ENCODE data around the gene CDK11B.
A peak's percentile ranks its signal among the peaks of the same experiment; 100 is the strongest.

The CDK11B gene

DNA sequence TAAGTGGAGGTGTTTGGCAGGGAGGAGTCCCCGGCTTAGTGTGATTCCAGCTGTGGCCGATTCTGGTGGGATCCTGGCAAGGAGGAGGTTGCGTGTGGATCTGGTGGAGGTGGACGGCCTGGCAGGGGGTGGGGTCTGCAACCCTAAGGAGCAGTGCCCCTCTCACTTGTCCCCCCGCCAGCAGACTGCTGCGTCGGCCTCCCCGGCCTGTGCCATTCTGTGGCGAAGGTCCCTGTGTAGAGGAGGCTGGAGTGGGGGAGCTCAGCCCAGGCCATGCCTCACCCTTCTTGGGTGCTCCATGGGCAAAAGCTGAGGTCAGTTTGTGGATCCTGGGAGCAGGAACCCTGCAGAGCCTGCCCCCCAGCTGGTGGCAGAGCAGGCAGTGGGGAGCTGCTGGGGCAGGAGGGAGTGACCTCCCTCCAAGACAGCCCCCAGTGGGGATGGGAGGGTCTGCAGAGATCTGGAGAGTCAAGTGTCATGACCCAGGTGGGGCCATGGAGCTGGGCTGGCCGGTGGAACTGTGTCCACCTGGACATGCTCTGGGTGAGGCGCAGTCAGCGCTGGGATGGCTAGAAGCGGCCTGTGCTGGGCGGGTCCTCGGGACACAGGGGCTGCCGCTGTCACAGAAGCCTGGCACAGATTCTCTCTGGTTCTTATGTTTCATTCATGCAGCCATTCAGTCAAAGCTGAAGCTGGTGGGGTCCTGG lies 38.2 kb downstream of the CDK11B start:
- no peak overlapping the region for H3K4me3 ChIP-seq (ENCODE audit: low read depth, low read length)

DNA sequence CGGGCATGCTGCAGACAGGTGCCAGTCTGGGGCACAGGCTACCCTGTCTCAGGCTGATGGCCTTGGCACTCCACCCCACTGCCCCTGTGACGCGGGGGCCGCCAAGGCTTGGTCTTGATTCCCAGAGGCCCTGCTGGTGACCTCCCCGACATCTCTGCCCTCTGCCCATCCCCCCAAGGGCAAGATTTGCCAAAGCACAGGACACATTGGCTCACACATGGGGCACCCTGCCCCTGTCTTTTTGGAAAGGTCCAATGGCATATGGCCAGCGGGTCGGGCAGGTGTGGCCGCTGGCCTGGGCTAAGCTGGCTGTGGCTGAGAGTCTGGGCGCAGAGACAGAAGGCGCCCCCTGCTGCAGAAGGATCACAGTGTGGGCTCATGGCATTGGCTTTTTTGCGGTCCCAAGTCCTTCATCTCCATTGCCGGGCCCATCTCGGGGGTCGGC lies 38.9 kb downstream of the CDK11B start:
- no peak for DNase-seq (ENCODE audit: low read depth)

More for the DNA sequence above, 38.2 kb downstream of the CDK11B start:
- DNase-seq (ENCODE audit: low read depth): no peak

DNA sequence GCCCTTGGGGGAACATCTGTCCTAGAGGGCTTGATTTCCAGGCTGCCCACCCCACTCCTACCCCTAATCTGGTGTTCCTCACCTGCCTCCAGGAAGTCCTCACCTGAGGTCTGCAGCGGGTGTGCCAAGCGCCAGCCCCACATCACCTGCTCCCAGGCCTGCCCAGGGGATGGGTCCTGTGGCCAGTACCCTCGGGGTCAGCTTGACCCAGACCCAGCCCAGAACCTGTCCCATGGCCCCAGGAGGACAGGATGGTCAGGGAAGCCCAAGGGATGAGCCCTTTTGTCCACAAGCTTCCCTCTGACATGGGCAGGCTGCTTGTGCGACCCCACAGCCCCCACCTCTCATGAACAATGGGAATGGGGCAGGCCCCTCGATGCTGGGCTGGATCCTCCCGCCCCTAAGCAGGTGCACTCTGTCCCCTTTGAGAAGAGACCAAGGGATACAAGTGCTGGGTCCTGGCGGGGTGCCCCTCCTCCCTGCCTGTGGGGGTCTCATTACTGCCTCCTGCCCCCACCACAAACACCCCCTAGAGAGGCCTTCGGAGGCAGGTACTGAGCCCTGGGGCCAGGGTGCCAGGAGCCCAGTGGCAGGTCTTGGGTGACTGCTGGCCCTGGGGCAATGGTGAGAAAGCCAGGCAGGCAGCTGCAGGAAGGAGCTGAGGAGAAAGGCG lies 40.3 kb downstream of the CDK11B start:
- no peak overlapping the region for H3K4me3 ChIP-seq (ENCODE audit: low read depth, low read length)

More for the DNA sequence above, 38.9 kb downstream of the CDK11B start:
- H3K4me3 ChIP-seq (ENCODE audit: low read depth, low read length): no peak overlapping the region

DNA sequence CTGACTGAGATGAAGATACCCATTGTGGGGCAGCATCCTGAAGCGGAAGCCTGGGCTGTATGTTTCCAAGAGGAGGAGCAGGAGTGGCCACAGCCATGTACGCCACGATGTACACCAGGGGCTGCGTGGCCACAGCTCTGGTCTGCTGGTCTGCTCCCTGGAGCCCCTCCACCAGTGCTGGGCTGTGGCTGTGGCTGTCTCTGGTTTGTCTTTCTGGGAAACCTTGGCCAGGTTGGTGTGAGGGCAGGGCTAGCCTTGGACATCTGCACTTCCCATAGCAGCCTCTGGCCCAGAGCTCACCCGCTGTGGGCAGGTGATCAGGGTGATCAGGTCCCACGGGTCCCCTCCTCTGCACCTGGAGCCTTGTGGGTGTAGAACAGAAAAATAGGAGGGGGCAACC lies 40.9 kb downstream of the CDK11B start:
- DNase-seq (ENCODE audit: low read depth): no peak
- no peak overlapping the region for H3K4me3 ChIP-seq (ENCODE audit: low read depth, low read length)

More for the DNA sequence above, 40.3 kb downstream of the CDK11B start:
- DNase-seq (ENCODE audit: low read depth): no peak

DNA sequence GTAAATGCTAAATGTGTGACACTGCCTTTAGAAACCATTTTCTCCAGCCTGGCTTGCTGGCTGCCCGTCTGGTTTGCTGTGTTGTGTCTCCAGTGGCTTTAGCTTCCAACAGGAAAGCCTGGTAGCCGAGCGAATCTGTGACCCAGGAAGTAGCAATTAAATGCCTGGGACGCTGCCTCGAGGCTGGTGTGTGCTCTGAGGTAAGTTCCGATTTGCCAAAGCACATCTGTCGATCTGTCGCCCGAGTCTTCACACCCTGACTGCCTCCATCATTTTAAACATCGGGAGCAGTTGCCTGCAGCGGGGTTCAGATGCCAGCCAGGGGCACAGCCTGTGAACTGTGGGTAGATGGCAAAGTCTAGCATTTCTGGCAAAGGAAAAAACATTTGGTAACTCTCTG lies 41.3 kb downstream of the CDK11B start:
- H3K4me3 ChIP-seq (ENCODE audit: low read depth, low read length): no peak overlapping the region
- DNase-seq (ENCODE audit: low read depth): no peak

DNA sequence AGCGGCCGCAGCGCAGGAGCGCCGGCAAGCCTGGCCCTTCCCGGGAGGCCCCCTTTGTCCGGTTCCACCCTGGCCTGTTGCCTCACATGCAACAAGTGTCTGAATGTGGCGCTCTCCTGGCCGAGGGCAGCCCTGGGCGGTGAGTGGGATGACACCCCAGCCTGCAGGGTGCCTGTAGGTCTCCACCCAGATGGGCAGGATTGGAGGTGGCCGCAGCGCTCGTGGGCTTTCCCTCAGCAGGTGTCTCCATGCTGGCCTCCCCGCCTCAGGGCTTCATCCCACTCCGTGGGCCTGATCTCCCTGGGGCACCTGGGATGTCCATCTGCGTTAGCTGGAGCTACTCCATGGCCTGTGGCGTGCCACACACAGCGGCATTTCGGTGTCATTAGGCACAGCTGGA lies 42.0 kb downstream of the CDK11B start:
- DNase-seq (ENCODE audit: low read depth): no peak
- peak overlapping the region; percentile 90 for H3K4me3 ChIP-seq (ENCODE audit: low read depth, low read length)

DNA sequence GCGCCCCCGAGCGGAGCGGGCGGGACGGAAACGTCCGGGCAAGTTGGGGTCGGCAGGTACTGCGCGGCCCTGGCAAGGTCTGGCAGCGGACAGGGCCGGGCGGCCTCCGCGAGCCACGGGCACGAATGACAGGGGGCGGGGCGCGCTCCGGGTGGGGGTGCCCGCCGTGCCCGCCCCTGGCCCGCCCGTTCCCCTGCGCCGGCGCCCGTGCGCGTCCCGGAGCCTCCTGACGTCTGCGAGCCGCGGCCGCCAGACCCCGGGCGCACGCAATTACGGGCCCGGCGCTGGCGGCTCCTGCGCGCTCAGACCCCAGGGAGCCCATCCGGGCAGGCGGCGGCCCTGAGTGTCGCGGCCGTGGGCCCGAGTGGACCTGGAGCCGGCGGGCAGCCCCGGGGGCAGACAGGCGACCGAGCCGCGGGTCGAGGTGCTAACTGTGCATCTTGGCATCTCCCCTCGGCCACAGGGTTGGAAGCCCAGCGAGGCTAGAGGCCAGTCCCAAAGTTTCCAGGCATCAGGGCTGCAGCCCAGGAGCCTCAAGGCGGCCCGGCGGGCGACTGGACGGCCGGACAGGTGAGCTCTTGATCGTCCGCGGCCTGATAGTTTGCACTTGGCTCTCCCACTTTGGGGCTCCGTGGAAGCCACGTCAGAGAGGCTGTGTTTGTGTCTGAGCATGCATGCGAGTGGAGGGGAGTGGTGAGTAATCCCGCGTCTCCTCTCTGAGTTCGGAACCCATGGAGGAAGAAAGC lies 42.6 kb downstream of the CDK11B start:
- H3K4me3 ChIP-seq (ENCODE audit: low read depth, low read length): peak overlapping the region; percentile 90
- no peak for DNase-seq (ENCODE audit: low read depth)

DNA sequence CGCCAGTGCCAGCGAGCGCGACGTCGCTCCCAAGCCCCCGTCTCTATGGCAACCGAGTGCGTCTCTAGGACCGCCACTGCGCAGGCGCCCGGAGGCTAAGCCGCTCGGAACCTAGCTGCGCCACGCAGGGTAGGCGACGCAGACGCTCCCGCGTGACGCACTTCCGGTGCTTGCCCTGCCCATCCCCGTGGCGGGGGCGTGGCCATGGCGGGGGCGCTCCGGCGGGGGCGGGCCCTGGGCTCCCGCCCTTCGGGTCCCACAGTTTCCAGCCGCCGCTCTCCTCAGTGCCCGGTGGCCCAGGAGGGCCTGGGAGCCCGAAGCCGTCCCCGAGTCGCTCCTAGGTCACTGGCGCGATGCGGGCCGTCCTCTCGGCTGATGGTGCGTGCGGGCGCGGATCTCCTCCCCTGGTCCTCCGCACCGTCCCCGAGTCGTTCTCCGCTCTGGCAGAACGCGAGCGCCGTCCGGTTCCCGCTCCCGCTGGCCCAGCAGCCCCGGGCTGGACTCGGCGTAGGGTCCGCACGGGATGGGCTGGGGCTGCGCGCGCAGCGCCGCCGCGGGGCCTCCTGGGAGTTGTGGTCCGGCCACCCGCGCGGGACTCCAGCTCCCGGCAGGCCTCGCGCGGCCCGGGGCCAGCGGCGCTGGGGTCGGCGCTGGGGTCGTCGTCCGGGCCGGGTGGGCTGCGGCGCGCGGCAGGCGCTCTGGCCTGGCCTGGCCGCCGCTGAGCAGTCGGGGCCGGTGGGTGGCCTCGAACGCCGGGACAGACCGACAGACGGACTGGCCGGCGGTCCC lies 43.4 kb downstream of the CDK11B start, which contains the start of gene MIB2:
TSS of gene MIB2 (plus strand) at position 245 of the 789 bp plus-strand sequence. CDS start 7,953 bp downstream, outside the sequence.
- DNase-seq (ENCODE audit: low read depth): peak; percentile 81

DNA sequence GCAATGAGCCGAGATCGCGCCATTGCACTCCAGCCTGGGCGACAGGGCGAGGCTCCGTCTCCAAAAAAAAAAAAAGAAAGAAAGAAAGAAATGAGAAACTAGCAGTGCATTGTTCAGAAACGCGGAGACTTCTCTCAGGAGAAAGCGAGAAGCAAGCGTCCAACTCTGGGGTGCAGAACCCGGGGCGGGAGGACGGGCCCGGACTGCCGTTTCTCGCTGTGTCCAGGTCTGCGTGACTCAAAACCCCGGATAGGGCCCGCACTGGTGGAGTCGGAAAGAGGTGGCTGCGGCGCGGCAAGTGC lies 43.9 kb downstream of the CDK11B start:
- no peak for DNase-seq (ENCODE audit: low read depth)
- H3K4me3 ChIP-seq (ENCODE audit: low read depth, low read length): peak overlapping the region; percentile 90

More for the DNA sequence above, 43.4 kb downstream of the CDK11B start, which contains the start of gene MIB2:
- peak within 1 kb of the TSS; percentile 90 for H3K4me3 ChIP-seq (ENCODE audit: low read depth, low read length)

DNA sequence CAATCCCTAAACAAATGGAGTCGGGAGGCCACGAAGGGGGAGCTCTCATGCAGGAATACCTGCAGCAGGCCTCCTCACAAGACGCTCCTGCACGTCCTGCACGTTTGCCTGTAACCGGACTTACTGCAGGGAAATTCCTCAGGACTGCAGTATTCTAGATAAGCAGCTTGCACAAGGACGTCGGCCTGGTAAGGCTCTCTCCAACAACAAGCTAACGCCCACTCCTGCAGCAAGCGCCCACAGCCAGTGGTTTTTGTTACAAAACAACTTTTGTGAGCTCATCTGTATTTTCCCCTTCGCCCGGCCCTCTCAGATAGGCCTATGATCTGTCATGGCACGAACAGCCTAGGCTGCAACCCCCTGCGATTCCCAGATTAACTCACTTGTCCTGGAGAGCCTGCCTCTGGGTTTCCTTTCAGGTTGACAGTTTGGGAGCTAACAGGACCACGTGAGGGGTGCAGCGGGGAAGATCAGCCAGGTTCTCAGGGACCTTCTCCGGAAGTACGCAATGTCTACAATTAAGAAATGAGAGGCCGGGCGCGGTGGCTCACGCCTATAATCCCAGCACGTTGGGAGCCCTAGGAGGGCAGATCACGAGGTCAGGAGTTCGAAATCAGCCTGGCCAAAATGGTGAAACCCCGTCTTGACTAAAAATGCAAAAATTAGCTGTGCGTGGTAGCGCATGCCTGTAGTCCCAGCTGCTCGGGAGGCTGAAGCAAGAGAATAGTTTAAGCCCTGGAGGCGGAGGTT lies 44.4 kb downstream of the CDK11B start:
- H3K4me3 ChIP-seq (ENCODE audit: low read depth, low read length): peak overlapping the region; percentile 90
- DNase-seq (ENCODE audit: low read depth): peak; percentile 56

DNA sequence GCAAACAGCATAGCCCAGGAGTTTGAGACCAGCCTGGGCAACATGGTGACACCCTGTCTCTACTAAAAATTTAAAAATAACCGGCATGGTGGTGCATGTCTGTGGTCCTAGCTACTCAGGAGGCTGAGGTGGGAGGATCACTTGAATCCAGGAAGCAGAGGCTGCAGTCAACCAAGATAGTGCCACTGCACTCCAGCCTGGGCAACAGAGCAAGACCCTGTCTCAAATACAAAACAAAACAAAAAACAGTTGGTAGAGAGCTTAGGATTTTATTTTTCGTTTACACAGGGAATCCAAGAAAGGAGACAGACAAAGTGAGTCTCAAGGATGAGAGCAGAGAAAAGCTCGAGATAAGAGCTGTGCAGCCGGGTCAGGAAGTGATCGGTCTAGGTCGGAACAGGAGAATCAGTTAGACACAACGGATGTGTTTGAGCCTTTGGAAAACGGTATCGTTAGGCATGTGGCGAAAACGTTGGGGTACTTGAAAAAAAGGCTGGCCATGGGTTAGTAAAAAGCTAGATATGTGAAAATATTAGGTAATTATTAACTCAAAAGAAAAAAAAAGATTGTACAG lies 45.2 kb downstream of the CDK11B start:
- no peak for DNase-seq (ENCODE audit: low read depth)
- peak overlapping the region; percentile 90 for H3K4me3 ChIP-seq (ENCODE audit: low read depth, low read length)

DNA sequence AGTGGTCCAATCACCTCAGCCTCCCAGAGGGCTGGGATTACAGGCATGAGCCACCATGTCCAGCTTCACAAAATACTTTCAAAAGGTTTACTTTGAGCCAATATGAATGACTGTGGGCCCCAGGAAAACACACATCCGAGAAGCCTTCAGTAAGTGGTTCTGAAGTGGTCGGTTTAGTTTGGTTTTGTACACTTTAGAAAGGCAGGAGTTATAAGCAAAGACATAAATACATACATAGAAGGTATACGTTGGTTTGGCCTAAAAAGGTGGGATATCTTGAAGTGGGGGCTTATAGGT lies 46.8 kb downstream of the CDK11B start:
- no peak overlapping the region for H3K4me3 ChIP-seq (ENCODE audit: low read depth, low read length)
- no peak for DNase-seq (ENCODE audit: low read depth)

DNA sequence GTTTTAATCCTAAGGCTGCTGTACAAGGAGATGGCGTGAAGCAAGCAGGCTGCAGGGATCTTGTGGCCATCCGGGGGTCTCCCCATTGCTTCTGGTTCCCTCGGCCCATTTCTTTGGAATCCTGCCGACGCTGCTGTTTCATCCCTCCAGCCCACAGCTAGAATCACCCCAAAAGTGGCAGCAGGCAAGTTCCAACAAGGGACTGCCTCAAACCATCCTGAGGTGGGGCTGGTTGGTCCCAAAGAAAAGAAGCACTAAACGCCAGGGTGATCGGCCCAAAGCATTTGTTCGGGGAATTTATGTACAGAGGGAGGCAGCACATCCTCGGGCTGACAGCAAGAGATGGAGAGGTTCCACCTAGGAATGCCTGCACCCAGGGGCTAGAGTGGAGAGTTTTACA lies 48.0 kb downstream of the CDK11B start:
- DNase-seq (ENCODE audit: low read depth): no peak
- no peak overlapping the region for H3K4me3 ChIP-seq (ENCODE audit: low read depth, low read length)

DNA sequence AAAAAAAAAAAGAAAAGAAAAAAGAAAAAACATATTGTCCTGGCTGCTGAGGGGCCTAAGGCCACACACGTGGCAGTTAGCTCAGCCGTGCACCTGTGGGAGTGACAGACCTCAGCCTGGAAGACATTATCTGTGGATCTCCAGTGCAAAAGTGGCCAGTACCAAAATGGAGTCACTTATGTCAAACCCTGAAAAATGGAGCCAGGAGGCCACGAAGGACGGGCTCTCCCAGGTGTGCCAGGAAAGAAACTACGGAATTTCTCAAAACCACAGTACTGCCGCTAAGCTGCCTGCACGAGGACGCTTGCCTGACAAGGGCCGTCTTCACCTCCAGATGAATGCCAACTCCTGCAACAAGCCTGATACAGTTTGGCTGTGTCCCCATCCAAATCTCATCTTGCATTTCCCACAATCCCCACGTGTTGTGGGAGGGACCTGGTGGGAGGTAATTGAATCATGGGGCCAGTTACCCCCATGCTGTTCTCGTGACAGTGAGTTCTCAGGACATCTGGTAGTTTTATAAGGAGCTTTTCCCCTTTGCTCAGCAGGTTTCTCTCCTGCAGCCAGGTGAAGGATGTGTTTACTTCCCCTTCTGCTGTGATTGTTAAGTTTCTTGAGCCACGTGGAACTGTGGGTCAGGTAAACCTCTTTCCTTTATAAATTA lies 48.9 kb downstream of the CDK11B start:
- H3K4me3 ChIP-seq (ENCODE audit: low read depth, low read length): no peak overlapping the region
- DNase-seq (ENCODE audit: low read depth): no peak

DNA sequence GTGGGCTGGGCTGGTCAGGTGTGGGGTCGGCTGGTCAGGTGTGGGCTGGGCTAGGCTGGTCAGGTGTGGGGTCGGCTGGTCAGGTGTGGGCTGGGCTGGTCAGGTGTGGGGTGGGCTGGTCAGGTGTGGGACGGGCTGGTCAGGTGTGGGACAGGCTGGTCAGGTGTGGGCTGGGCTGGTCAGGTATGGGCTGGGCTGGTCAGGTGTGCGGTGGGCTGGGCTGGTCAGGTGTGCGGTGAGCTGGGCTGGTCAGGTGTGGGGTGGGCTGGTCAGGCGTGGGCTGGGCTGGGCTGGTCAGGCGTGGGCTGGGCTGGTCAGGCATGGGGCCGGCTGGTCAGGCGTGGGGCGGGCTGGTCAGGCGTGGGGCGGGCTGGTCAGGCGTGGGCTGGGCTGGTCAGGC lies 52.6 kb downstream of the CDK11B start:
- DNase-seq (ENCODE audit: low read depth): no peak
- no peak overlapping the region for H3K4me3 ChIP-seq (ENCODE audit: low read depth, low read length)

DNA sequence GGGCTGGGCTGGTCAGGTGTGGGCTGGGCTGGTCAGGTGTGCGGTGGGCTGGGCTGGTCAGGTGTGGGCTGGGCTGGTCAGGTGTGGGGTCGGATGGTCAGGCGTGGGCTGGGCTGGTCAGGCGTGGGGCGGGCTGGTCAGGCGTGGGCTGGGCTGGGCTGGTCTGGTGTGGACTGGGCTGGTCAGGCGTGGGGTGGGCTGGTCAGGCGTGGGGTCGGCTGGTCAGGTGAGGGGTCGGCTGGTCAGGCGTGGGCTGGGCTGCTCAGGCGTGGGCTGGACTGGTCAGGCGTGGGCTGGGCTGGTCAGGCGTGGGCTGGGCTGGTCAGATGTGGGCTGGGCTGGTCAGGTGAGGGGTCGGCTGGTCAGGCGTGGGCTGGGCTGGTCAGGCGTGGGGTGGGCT lies 53.1 kb downstream of the CDK11B start:
- H3K4me3 ChIP-seq (ENCODE audit: low read depth, low read length): no peak overlapping the region
- DNase-seq (ENCODE audit: low read depth): no peak

DNA sequence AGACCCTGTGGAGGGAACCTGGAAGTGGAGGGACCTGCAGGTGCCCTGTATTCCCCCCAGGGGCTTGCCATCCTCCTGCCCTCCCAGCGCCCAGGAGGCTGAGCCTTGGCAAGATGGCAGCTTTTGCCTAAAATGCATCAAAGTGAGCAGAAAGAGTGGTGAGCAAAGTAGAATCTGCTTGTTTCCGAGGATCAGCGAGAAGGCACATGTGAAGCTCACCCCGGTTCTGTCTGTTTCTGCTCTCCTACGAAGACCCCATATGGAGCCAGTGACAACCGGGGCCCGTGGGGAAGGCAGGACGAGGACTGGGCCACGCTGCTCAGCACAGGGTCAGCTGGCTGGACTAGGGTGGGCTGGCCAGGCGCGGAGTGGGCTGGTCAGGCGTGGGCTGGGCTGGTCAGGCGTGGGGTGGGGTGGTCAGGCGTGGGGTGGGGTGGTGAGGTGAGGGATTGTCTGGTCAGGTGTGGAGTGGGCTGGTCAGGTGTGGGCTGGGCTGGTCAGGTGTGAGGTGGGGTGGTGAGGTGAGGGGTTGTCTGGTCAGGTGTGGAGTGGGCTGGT lies 53.7 kb downstream of the CDK11B start:
- no peak for DNase-seq (ENCODE audit: low read depth)
- H3K4me3 ChIP-seq (ENCODE audit: low read depth, low read length): no peak overlapping the region
